ENCODE results near the gene DMXL1.

Gene DMXL1

GRCh38 chr5:119033135-119033534, 37.8 kb upstream of the DMXL1 start:
- no peak overlapping the region for H3K27ac ChIP-seq (ENCODE audit: extremely low read depth, low read depth, low read length)
- H3K36me3 ChIP-seq (ENCODE audit: control insufficient read depth in 2 of 2, insufficient read depth in 1 of 2, low read length in 2 of 2): no peaks in the 10 kb centered on the region
- ChIA-PET CTCF (interaction anchor here (1.4 kb wide), 1 partner anchor 379 kb away, joined by 3 read pairs; no protein-coding TSS in a partner anchor), POLR2A (no interaction called here)
- H3K4me1 ChIP-seq (ENCODE audit: control insufficient read depth, insufficient read depth, low read length): no peaks in the 10 kb centered on the region
- no peaks in the 10 kb centered on the region for H3K9me3 ChIP-seq (ENCODE audit: control insufficient read depth, insufficient read depth, low read depth, low read length)
- H3K4me3 ChIP-seq (ENCODE audit: low read depth, low read length): no peak overlapping the region
- TF ChIP-seq SP3 (tag by site-specific recombination; IDR thresholded peaks at IDR 0.05) (no peak), ZNF366 (tag by site-specific recombination; conservative IDR thresholded peaks at IDR 0.05) (no peak), ZFP69B (tag by site-specific recombination; IDR thresholded peaks at IDR 0.05) (no peak), ZNF792 (tag by site-specific recombination; IDR thresholded peaks at IDR 0.05) (no peak), ZNF626 (tag by site-specific recombination; IDR thresholded peaks at IDR 0.05) (no peak)

DNA sequence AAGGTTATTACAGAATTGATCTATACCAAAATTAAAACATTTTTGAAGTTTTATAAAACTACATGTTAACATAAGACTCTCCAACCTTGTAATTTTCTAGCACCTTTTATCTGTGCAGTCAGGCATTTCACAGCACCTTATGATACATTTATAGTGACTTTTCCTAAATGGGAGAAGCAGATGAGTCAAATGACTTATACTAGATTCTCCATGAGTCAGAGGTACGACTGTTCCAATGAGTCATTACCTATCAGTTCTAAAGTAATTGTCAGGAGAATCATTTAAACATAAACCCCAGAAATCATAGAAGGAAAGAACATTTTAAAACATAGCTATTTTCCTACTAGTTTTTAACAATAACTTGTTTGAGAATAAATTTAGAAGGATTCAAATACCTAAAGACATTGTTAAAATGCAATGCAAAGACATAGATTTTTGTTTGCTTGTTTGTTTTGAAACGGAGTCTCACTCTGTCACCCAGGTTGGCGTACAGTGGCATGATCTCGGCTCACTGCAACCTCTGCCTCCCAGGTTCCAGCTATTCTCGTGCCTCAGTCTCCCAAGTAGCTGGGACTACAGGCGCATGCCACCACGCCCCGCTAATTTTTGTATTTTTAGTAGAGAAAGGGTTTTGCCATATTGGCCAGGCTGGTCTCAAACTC, 34.7 kb upstream of the DMXL1 start:
- Histone ChIP-seq H3K9me3 (ENCODE audit: control insufficient read depth, insufficient read depth, low read depth, low read length) (no peaks in the 10 kb centered on the region), H3K4me3 (ENCODE audit: low read depth, low read length) (no peak overlapping the region), H3K36me3 (ENCODE audit: control insufficient read depth in 2 of 2, insufficient read depth in 1 of 2, low read length in 2 of 2) (no peaks in the 10 kb centered on the region), H3K27ac (ENCODE audit: extremely low read depth, low read depth, low read length) (no peak overlapping the region), H3K4me1 (ENCODE audit: control insufficient read depth, insufficient read depth, low read length) (no peaks in the 10 kb centered on the region)
- ChIA-PET POLR2A (no interaction called here), CTCF (interaction anchor here (0.5 to 1.4 kb wide), 2 partner anchors 19 to 376 kb away, joined by 3 to 9 read pairs; no protein-coding TSS in a partner anchor)
- TF ChIP-seq HOXD13 (CRISPR knock-in tag; IDR thresholded peaks at IDR 0.05; ENCODE audit: borderline replicate concordance) (no peak), PRDM1 (tag by site-specific recombination; IDR thresholded peaks at IDR 0.05) (peak; percentile 58; the same call in 1 of the 2 replicates), ZNF10 (tag by site-specific recombination; IDR thresholded peaks at IDR 0.05) (peak; percentile 75; the same call in 1 of the 2 replicates), ZNF394 (tag by site-specific recombination; IDR thresholded peaks at IDR 0.05; ENCODE audit: borderline replicate concordance) (peak; percentile 19; the same call in 1 of the 2 replicates), ZNF366 (tag by site-specific recombination; conservative IDR thresholded peaks at IDR 0.05) (peak; percentile 48; the same call in 1 of the 2 replicates), ZNF335 (tag by site-specific recombination; conservative IDR thresholded peaks at IDR 0.05) (0 out of 2 replicates have a peak, but pooled peaks have one; percentile 18), ZNF510 (tag by site-specific recombination; IDR thresholded peaks at IDR 0.05; ENCODE audit: insufficient replicate concordance) (no peak), ZNF629 (tag by site-specific recombination; IDR thresholded peaks at IDR 0.05) (0 out of 2 replicates have a peak, but pooled peaks have one; percentile 20)
- TF ChIP-seq, protein P1, sequence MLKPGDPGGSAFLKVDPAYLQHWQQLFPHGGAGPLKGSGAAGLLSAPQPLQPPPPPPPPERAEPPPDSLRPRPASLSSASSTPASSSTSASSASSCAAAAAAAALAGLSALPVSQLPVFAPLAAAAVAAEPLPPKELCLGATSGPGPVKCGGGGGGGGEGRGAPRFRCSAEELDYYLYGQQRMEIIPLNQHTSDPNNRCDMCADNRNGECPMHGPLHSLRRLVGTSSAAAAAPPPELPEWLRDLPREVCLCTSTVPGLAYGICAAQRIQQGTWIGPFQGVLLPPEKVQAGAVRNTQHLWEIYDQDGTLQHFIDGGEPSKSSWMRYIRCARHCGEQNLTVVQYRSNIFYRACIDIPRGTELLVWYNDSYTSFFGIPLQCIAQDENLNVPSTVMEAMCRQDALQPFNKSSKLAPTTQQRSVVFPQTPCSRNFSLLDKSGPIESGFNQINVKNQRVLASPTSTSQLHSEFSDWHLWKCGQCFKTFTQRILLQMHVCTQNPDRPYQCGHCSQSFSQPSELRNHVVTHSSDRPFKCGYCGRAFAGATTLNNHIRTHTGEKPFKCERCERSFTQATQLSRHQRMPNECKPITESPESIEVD (tag by site-specific recombination; IDR thresholded peaks at IDR 0.05): peak; percentile 59
- TF ChIP-seq, protein P2, sequence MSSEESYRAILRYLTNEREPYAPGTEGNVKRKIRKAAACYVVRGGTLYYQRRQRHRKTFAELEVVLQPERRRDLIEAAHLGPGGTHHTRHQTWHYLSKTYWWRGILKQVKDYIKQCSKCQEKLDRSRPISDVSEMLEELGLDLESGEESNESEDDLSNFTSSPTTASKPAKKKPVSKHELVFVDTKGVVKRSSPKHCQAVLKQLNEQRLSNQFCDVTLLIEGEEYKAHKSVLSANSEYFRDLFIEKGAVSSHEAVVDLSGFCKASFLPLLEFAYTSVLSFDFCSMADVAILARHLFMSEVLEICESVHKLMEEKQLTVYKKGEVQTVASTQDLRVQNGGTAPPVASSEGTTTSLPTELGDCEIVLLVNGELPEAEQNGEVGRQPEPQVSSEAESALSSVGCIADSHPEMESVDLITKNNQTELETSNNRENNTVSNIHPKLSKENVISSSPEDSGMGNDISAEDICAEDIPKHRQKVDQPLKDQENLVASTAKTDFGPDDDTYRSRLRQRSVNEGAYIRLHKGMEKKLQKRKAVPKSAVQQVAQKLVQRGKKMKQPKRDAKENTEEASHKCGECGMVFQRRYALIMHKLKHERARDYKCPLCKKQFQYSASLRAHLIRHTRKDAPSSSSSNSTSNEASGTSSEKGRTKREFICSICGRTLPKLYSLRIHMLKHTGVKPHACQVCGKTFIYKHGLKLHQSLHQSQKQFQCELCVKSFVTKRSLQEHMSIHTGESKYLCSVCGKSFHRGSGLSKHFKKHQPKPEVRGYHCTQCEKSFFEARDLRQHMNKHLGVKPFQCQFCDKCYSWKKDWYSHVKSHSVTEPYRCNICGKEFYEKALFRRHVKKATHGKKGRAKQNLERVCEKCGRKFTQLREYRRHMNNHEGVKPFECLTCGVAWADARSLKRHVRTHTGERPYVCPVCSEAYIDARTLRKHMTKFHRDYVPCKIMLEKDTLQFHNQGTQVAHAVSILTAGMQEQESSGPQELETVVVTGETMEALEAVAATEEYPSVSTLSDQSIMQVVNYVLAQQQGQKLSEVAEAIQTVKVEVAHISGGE (tag by site-specific recombination; conservative IDR thresholded peaks at IDR 0.05; ENCODE audit: low read depth): no peak

DNA sequence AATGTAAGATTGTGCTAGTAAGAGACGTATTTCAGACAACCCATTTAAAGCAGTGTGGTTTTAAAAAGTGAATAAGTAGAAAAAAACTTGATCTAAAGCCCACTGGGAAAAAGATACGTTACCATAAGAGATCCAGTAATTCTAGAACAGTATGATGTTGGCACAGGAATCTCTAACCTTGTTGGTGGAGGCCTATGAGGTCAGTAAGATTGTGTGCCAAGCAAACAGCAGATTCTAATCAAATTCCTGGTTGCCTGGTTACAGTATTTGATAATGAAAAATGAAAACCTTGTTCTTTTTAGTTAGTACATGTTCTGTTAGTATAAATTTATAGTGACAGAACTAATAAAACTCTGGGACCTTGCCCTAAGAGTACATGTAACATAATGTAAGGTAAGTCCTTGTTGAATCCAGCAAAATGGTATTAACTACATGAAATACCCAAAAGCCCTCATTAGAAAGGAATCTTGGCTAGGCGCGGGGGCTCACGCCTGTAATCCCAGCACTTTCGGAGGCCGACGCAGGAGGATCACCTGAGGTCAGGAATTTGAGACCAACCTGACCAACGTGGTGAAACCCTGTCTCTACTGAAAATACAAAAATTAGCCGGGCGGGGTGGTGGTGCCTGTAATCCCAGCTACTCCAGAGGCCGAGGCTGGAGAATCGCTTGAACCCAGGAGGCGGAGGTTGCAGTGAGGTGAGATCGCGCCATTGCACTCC, 33.2 kb upstream of the DMXL1 start:
- H3K27ac ChIP-seq (ENCODE audit: extremely low read depth, low read depth, low read length): no peak overlapping the region
- no peaks in the 10 kb centered on the region for H3K9me3 ChIP-seq (ENCODE audit: control insufficient read depth, insufficient read depth, low read depth, low read length)
- POLR2A ChIA-PET: no interaction called here
- H3K4me3 ChIP-seq (ENCODE audit: low read depth, low read length): no peak overlapping the region
- no peaks in the 10 kb centered on the region for H3K36me3 ChIP-seq (ENCODE audit: control insufficient read depth in 2 of 2, insufficient read depth in 1 of 2, low read length in 2 of 2)
- CTCF ChIA-PET: no interaction called here
- H3K4me1 ChIP-seq (ENCODE audit: control insufficient read depth, insufficient read depth, low read length): no peaks in the 10 kb centered on the region
- TF ChIP-seq ZNF10 (tag by site-specific recombination; IDR thresholded peaks at IDR 0.05): no peak
- no peak for TF ChIP-seq SETDB1 (IDR thresholded peaks at IDR 0.05; ENCODE audit: insufficient read length, low read length)
- TF ChIP-seq ZNF121 (tag by site-specific recombination; IDR thresholded peaks at IDR 0.05): no peak
- no peak for TF ChIP-seq MEIS1 (CRISPR knock-in tag; IDR thresholded peaks at IDR 0.05; ENCODE audit: borderline replicate concordance)
- TF ChIP-seq ZNF610 (tag by site-specific recombination; IDR thresholded peaks at IDR 0.05; ENCODE audit: borderline replicate concordance): no peak
- TF ChIP-seq ZSCAN4 (tag by site-specific recombination; IDR thresholded peaks at IDR 0.05): no peak
- no peak for TF ChIP-seq ZNF433 (tag by site-specific recombination; IDR thresholded peaks at IDR 0.05; ENCODE audit: low read depth)
- no peak for TF ChIP-seq ZNF596 (tag by site-specific recombination; IDR thresholded peaks at IDR 0.05)
- no peak for TF ChIP-seq ZNF777 (tag by site-specific recombination; IDR thresholded peaks at IDR 0.05; ENCODE audit: borderline replicate concordance)

Data from HEK293 (cell line).